Activated CD8-positive, alpha-beta memory T cell treated with anti-CD3 and anti-CD28 coated beads, Interleukin-2, amount 50 U/mL, for 1 hour (primary cell): ENCODE results near the gene ATG9B.
A peak's percentile ranks its signal among the peaks of the same experiment; 100 is the strongest.

Source experiments
- DNase-seq: peaks from one replicate; pipeline ENCODE4 v3.0.0-alpha.2; 2020; ENCODE audit errors: extremely low read depth

ATG9B gene

GRCh38 chr7:150979713-150980390 is 44.4 kb downstream of the ATG9B start:
- DNase-seq, result no peak

DNA sequence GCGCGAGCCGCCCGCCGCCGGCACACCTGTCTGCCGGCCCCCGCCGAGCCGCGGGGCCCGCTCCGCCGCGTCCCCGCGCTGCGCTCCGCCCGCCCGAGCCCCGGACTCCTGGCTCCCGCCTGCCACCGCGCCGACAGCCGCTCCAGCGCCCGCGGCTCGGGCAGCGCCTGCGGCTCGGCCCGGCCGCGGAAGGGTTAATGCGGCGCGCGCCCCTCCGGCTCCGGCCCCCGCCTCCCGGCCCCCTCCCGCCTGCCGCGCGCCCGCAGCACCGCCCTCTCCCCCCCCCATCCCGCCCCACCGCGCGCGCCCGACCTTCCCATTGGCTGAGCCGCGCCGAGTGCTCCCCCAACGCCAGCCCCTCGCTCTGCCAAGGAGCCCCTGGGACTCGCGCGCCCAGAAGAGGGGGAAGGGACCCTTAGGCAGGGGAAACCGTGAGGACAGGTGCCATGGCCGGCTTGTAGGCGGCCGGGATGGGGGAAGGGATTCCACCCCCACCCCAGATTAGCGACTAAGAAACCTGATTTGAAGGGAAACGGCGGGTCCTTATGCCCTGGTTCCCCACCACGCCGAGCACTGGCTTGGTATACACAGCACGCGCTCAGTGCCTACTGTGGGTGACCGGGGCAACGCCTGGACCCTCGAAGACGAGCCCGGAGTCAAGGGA is 46.0 kb downstream of the ATG9B start, which contains the start of gene KCNH2:
KCNH2 (minus strand) TSS at position 196 of the 664 bp plus-strand sequence. CDS start 408 bp downstream, outside the sequence.
- no peak for DNase-seq

DNA sequence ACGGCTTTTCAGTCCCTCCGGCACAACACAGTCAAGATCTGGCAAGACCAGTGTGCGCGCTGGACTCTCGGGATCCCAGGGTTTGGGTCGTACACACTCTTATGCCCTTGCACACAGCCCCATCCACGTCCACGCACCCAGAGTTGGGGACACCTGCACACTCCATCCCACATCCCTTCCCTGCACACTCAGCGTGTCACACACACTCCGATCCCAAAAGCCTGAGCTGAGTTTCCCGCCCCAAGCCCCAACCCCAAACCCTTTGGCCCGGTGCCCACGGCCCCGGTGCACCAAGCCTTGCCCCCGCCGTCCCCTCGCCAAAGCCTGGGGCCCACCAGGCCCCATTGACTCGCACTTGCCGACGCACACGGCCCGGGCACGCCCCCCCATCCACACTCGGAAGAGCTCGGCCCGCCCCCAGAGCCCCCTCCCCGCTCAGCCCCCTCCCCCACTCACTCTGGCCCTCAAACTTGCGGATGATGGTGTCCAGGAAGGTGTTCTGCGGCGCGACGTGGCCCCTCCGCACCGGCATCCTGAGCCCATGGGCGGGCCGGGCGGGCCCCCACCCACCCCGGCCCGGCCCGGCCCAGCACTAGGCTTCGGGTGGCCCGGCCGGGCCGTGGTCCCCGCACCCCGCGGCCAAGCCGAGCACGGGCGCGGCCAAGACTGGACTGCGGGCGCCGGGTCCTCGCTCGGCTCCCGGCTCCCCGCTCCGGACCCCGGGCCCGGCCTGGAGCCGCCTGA is 46.7 kb downstream of the ATG9B start:
- DNase-seq, result no peak

DNA sequence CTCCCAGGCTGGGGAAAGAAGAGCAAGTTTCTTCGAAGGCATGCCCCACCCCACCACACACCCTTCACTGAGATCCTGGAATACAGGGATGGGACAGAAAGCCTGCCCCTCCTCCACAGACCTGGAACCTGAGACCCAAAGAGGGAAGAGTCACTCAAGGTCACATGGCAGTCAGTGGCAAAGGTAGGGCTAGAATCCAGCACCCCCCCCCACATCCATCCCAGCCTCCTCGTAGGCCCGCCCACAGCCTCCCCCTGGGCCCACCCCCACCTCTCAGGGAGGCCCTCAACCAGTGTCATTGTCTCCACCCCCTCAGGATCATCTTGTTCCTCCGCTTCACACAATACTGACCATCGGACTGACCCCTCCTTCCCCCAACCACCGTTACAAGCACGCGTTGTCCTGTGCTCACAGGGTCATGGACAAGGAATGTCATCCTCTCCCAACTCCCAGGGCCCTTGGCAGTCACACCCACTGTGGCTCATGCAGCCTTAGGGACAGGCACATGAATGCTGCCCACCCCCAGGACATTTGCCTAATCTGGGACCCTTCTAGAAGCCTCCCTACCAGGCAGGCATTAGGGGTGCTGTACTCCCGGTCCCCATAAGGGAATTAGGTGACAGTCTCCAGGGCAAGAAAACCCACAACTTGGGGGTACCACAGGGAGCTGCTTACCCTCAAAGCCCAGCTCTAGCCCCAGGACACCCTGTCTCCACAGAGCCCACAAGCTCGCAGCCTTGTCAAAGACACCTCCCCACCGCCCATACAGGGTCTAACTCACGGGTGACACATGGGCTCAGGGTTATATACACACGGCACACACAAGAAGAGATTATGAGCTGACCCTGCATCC is 47.5 kb downstream of the ATG9B start:
- DNase-seq, result no peak

DNA sequence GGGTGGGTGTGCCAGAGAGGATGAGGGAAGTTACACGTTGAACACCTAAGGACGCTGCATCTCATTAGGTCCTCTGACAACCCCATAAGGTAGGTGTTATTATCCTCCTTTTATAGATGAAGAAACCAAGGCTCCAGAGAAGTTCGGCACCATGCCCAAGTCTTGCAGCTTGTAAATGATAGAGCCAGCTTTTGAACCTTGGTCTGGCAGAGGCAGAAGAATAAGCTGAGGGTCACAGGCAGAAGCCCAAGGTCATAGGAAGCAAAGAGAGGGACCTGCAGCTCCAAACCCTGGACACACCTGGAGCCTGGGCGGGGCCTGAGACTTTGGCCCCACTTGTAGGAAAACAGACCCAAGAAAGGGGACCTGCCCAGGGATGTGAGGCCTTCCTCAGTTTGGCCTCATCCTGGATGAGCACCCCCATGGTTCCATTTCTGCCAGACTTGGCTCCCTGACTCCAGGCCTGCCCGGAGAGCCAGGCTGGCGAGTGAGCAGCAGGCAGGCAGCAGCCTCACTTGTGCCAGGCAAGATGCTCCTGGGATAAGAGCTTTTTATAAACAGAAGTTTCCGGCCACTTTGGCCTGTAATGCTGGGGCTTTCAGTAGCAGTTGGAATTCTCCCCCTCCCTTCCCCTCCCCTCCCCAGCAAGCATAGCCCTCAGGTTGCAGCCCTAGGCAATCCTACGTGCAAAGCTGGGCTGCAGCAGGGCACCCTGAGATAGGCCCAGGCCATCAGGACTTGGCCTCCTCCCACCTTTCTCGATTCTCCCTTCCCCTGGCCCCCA is 48.6 kb downstream of the ATG9B start:
- no peak for DNase-seq

GRCh38 chr7:150974468-150975391 is 49.6 kb downstream of the ATG9B start:
- DNase-seq, result peak; percentile 50

- no peak for DNase-seq
Measured at GRCh38 chr7:150973571-150974451, 50.5 kb downstream of the ATG9B start.

DNA sequence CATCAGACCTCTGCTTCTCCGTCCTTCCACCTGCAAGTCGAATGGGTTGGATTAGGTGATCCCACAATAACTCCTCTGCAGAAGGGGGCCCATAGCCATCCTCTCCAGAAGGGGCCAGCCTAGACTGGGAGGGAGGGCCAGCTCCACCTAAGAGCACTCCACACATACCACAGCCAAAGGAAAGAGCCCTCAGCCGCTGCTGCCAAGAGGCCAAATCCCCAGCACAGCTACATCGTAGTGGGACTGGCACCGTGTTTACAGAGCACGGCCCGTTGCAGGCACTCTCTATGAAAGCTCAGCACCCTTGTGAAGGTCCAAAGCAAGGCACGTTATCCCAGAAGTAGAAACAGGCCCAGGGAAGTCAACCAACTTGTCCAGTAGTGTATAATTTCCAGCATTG is 51.6 kb downstream of the ATG9B start:
- DNase-seq, result no peak

DNA sequence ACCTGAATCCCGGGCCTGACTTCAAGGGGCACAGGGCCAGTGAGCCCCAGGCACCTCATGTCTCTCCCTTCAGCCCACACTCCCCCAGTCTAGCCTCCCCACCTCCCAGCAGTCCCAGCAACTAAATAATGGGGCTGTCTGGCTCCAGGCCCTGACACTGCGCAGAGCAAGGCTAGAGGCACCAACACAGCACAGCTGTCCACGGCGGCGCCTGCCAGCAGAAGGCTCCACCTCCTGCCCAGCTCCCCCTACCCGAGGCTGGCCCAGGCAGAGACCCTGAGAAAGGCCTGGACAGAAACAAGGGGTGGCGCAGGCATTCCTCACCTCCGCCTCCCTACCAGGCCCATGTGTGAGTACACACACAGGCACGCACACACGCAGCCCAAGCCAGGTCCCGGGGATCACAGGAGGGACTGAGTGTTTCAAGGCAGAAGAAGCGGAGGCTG is 52.2 kb downstream of the ATG9B start:
- no peak for DNase-seq

- DNase-seq, result no peak
Measured at GRCh38 chr7:150971242-150972022, 52.9 kb downstream of the ATG9B start.

DNA sequence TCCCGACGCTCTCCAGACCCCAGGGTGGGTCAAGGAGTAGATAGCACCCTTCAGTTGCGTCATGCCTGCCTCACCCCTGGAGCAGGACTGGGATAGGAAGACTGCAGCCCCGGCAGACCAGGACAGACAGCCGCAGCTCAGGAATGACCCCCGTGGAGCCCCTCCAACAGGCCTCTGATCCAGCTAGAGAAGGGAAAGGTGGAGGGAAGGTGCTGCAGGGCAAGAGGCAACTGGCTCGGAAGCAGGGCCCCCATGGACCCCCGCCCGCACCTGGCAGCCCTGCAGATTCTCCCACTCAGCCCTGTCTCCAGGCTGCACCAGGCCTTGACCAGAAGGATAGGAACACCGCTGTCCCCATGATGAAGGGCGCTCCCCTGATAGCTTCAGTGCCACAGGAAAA is 53.9 kb downstream of the ATG9B start:
- no peak for DNase-seq

DNA sequence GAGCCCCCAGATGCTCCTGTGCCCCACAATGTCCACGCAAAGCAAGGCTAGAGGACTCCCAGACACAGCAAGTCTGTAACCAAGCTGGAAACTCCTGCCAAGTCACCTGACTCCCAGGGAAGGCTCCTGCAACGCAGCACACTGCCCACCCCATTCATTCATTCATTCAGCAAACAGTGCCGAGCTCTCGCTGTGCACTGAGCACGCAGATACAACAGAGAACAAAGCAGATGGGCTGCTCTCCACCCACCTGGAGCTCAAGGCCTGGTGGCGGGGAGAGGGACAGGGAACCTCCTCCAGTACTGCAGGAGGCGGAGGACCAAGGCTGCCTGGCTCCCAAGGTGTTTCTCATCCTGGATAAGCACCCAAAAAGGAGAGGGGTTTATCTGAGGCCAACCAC is 54.8 kb downstream of the ATG9B start:
- no peak for DNase-seq

DNA sequence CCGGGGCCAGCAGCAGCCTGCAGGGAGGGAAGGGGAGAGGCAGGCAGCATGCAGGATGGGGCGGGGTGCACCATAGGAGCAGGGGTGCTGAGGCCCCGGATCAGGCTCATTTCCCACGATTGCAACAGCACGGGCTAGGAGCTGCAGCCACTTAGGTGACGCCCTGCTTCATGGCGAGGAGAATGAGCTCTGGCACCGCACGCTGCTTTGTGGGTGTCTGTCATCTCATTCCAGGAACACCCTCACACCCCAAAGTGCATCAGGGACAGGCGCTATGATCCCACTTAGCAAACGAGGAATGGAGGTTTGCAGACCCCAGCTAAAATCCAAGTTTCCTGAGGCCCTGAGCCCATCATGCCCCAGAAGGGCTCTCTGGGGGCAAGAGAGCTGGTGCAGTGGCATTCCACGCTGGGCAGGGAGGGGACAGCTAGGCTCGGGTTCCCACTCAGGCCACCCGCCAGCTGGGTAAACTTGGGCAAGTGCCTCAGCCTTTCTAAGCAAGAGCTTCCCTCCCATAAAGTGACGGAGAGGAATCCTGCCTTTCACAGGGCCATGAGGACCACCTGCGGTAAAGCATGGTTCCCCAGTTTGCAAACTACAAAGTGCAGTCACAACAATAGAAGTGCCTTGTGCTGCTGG is 55.4 kb downstream of the ATG9B start:
- DNase-seq, result no peak

DNA sequence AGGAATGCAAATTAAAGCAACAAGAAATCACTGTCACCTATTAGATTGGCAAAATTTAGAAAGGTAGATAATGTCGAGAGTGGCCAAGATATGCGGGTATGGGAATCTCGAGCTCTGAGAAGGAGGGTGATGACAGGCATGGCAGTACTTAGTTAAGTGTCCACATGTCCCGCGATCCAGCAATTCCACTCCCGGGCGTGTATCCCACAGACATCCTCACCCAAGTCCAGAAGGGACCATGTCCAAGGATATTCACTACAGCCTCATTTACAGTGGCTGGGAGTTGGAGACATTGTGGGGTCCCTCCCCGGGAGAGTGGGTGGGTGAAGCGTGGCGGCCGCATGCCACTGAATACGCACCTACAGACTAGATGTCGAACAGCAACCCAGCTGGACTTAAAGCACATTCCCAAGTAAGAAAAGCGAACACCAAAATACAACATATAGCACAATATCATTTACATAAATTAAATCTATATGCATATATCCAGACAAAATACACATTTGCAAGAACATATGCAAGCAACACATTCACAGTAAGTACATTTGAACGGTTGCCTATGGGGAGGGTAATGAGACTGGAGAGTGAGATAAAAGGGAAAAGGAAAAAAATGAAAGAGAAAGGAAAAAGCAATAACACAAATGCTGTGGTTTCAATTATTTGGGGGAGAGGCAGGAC is 56.1 kb downstream of the ATG9B start:
- no peak for DNase-seq

- no peak for DNase-seq
Measured at GRCh38 chr7:150967349-150967748, 56.9 kb downstream of the ATG9B start.

- no peak for DNase-seq
Measured at GRCh38 chr7:150966002-150966401, 58.3 kb downstream of the ATG9B start.

GRCh38 chr7:150965273-150965830 is 58.9 kb downstream of the ATG9B start:
- no peak for DNase-seq
